Measurements from ENCODE around the gene SLC7A9.

- TF ChIP-seq CTCF (IDR thresholded peaks at IDR 0.05; ENCODE audit: low read depth, low read length, missing input control) (no peak), ZBTB33 (IDR thresholded peaks at IDR 0.05) (no peak), SP1 (IDR thresholded peaks at IDR 0.05) (no peak)
Measured at GRCh38 chr19:32817569-32818476, 51.7 kb downstream of the SLC7A9 start.

All from liver (tissue), 3 donors.